GM18526 (cell line): Measurements from ENCODE around the gene TMEM114.

ENCODE experiments used
- POLR2A ChIP-seq: IDR thresholded peaks from 3 replicates; pipeline ENCODE4 v1.6.1; 2011; ENCODE audit not compliant: insufficient read length; ENCODE audit errors: extremely low read depth

Gene TMEM114

GRCh38 chr16:8589900-8590688 is at the start of gene TMEM114:
Gene TMEM114, minus strand, starts transcription at chr16:8590511. Its CDS starts 673 bp downstream, at chr16:8589838.
- TF ChIP-seq POLR2A: no peak

GRCh38 chr16:8639694-8640093 is 49.4 kb upstream of the TMEM114 start:
- TF ChIP-seq POLR2A: no peak

GRCh38 chr16:8634991-8635736 is 44.9 kb upstream of the TMEM114 start:
- TF ChIP-seq POLR2A: no peak

GRCh38 chr16:8632675-8633182 is 42.4 kb upstream of the TMEM114 start:
- no peak for TF ChIP-seq POLR2A

GRCh38 chr16:8631818-8632465 is 41.6 kb upstream of the TMEM114 start:
- no peak for TF ChIP-seq POLR2A

GRCh38 chr16:8631373-8631772 is 41.1 kb upstream of the TMEM114 start:
- no peak for TF ChIP-seq POLR2A

- no peak for TF ChIP-seq POLR2A
These were observed 40.1 kb upstream of the TMEM114 start for GRCh38 chr16:8630255-8630953.

GRCh38 chr16:8628981-8629725 is 38.8 kb upstream of the TMEM114 start:
- TF ChIP-seq POLR2A: no peak

- no peak for TF ChIP-seq POLR2A
These were observed 37.1 kb upstream of the TMEM114 start for GRCh38 chr16:8627456-8627855.

GRCh38 chr16:8626946-8627345 is 36.6 kb upstream of the TMEM114 start:
- no peak for TF ChIP-seq POLR2A

- no peak for TF ChIP-seq POLR2A
These were observed 35.3 kb upstream of the TMEM114 start for GRCh38 chr16:8625491-8626087.

- no peak for TF ChIP-seq POLR2A
These were observed 33.3 kb upstream of the TMEM114 start for GRCh38 chr16:8623634-8624033.

GRCh38 chr16:8622315-8622656 is 32.0 kb upstream of the TMEM114 start:
- no peak for TF ChIP-seq POLR2A
